SK-MEL-5 (cell line): ENCODE measurements around the gene NUBP1. TPM values are rescaled to one million over a fixed set of nuclear protein-coding genes. Genes with fewer than 3 reads are reported as not detected.
A peak's percentile ranks its signal among the peaks of the same experiment; 100 is the strongest.
"Not testable (repeated sequence)": the region's sequence is repeated elsewhere in the genome, so short reads cannot be mapped to it uniquely, and the experiment has no call there.

ENCODE experiments used
- DNase-seq: peaks from one replicate; pipeline ENCODE4 v3.0.0-alpha.2; 2016; ENCODE audit warnings: low read depth, low spot score
- in situ Hi-C: cut with HindIII; loops from 2 replicates; pipeline ENCODE4 v1.10.0; 2016; ENCODE audit warnings: low sequenced_read_pairs, high pct_unique_total_duplicates, low pct_unique_long_range_greater_than_20kb
- total RNA-seq: library from RNA; depleted of rRNA; stranded (reverse); fragments of >200 nt; shearing (Covaris generic); gene quantifications from 2 replicates; pipeline ENCODE4 v1.2.3, GENCODE V29; 2014

NUBP1 gene
- total RNA-seq, 1 experiment from 2014 or later, result 34.6 TPM

DNA sequence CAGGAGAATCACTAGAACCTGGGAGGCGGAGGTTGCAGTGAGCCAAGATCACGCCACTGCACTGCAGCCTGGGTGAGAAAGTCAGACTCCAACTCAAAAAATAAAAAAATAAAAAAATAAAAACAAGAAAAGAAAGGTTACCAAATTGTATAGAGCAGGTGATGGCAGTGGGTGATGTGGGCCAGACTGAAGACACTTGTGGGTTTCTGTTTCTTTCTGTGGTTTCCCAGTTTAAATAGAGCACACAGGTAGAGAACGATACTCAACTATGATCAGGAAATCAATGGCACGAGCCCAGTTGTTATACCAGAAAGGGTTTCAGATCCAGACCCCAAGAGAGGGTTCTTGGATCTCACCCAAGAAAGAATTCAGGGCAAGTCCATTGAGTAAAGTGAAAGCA lies 32.6 kb downstream of the NUBP1 start:
- no peak for DNase-seq
- in situ Hi-C loops, result no loop called here

DNA sequence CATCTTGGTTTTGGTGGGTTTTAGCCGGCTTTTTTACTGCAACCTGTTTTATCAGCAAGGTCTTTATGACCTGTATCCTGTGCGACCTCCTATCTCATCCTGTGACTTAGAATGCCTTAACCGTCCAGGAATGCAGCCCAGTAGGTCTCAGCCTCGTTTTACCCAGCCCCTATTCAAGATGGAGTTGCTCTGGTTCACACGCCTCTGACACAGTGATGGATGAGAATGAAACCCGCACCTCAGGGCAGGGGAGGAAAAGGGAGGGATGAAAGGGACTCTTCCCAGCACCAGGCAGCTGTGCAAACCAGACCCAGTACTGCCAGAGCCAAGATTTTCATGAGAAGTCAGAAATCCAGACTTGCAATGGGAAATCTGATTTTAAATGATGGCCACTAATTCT lies 33.3 kb downstream of the NUBP1 start:
- in situ Hi-C loops, DNase-seq: not testable (repeated sequence)

DNA sequence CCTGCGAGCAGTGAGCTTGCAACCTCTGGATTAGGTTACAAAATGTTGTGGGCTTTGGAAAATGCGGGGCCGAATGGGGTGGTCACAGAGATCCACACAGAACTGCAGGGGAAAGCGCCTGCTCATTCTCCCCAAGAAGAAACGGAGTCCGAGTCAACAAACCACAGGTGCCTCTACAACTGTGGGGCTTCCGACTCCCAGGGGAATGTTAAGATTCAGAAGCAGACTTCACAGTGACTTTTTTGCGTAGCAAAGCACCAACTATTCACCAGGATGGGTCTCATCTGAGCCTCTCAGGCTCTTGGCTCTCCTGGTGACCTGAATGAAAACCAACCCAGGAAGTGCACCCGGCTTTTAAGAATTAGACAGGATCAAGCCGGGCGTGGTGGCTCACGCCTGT lies 33.7 kb downstream of the NUBP1 start:
- in situ Hi-C loops, result no loop called here
- DNase-seq, result no peak

DNA sequence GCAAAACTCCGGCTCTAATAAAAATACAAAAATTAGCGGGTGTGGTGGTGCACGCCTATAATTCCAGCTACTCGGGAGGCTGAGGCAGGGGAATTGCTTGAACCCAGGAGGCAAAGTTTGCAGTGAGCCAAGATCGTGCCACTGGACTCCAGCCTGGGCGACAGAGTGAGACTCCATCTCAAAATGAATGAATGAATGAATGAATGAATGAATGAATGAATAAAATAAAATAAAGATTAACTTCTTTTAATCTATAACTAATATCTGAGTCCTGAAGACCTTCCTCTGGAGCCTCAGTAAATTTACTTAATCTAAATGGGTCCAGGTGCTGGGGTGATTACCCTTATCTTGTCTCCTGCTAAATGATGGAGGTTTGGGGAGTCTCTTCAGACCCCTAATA lies 36.3 kb downstream of the NUBP1 start:
- DNase-seq, in situ Hi-C loops: not testable (repeated sequence)

DNA sequence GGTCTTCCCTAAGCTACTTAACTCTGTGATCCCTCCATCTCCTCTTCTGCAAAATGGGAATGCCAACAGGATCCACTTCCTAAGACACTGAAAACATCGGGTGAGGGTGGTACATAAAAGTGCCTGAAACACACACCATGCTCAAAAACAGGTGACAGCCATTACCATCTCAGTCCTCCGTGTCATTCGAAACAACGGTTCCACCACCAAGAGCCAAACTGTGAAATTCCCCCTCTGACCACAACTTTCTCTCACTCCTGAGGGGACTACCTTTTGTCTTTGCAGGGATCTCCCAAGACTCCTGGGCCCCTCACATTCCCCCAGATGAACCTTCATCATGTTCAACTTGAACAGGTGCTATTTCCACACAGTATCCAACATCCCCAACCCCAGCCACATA lies 37.0 kb downstream of the NUBP1 start:
- in situ Hi-C loops, result no loop called here
- DNase-seq, result no peak

DNA sequence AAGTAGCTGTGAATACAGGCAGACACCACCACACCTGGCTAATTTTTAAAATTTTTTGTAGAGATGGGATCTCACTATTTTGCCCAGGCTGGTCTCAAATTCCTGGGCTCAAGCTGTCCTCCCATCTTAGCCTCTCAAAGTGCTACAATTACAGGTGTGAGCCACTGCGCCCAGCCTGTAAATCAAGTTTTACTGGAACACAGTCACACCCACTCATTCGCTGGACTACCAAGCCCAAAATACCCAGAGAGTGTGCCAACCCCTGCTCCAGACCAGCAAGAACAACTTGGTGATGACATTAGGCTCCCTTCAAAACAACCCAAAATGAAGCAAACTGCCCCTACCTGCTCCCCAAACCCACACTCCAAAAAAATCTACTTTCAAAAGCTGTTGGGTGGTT lies 39.0 kb downstream of the NUBP1 start:
- in situ Hi-C loops, result no loop called here

DNA sequence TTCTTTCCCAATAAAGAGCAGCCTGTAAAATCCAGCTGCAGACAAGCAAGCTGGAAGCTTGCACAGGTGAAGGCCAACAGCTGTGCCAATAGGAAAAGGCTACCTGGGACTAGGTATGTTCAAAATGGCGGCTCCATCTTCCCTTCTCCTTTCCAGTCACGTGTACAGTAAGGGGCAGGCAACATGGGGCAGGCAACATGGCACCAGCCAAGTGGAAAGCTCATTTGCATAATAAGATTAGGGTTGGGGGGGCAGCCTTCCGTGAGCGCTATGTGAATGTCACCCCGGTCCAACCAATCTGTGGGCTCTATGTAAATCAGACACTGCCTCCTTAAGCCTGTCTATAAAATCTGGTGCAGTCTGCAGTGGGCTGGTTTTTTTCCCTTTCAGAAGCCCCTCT lies 43.7 kb downstream of the NUBP1 start:
- in situ Hi-C loops, result no loop called here

More for the DNA sequence above, 39.0 kb downstream of the NUBP1 start:
- DNase-seq, result no peak

DNA sequence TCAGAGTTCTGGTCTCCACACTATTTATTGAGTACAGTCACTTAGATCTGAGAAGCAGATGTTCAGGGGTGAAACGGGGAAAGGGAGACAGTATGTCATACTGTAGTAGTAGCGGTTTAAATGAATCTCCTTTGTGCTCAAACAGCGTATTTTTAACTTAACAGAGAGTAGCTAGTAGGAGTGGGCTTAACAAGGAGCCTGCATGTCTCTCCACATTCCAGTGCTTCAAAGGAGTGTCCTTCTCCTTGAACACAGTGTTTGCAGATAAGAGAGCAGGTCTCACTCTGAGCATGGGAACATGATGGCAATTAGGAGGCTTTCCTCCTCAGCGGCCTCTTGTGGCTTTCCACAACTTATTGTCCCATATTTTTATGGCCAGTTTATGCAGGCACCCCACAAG lies 45.0 kb downstream of the NUBP1 start:
- in situ Hi-C loops, DNase-seq: not testable (repeated sequence)

More for the DNA sequence above, 43.7 kb downstream of the NUBP1 start:
- DNase-seq, result no peak

DNA sequence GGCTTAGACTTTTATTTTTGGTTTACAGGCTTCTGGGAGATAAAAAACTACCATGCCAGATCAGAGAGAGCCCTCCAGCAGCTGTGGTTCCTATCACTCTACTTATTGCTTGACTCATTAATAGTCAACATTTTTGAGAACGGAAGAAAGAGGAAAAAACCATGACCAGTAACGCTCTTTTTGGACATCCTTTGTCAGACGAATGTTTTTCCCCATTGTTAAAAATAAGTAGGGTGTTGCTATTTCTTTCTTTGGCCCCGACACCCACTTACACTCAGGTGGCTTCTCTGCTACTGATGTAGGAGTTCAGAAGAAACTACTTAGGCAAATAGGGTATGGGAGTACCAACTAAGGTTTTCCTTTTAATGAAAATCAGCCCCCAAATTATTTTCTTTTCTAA lies 47.4 kb downstream of the NUBP1 start:
- DNase-seq, result no peak
- in situ Hi-C loops, result no loop called here

DNA sequence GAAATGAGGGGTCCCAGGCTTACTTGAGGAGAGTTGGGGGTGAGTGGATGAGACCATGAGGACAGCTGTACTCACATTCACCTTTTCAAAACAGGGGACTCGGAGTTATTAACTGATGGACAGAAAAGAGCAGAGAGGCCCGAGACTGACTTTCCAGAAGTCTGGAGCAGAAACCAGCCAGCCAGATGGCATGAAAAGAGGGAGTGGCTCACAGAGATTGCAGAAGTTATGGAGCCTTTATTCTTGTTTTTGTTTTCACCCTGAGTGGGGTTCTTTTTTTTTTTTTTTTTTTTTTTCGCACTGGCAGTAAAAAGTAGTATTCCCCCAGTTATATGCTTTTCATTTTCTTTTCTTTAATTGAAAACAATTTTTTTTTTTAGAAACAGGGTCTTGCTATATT lies 56.1 kb downstream of the NUBP1 start:
- no peak for DNase-seq
- in situ Hi-C loops, result no loop called here

DNA sequence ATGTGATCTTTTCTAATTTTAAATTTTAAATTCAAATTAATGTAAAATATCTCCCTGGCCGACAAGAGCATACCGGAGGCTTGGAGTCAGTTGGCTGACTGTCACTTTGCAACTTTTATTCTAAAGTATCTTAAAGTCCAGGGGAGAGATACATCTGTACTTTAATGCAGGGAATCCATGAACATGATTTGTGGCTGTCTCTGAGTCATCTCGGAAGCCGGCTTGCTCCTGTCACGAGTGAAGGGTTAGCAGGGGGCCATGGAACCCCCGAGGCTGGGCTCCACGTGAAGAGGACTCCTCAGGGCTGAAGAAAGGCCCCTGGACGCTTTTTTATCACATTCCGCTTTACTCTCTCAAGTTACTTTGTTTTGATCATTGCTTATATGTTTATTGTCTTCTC lies 61.7 kb downstream of the NUBP1 start:
- DNase-seq, result peak; percentile 36

DNA sequence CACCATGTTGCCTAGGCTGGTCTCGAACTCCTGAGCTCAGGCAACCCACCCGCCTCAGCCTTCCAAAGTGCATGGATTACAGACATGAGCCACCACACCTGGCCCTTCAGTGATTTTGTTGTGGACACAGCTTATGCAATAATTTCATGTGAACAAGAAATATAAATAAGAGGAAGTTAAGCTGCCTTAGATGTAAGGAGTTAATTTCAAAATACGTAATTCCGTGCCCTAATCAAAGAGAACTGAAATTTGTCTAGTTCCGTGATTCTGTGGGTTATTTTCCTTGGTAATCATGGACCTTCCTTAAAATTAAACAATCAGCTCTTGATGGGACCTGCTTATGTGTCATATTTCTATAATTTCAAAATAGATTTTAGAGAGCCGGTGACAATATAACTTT lies 63.1 kb downstream of the NUBP1 start:
- no peak for DNase-seq
- in situ Hi-C loops, result no loop called here

More for the DNA sequence above, 61.7 kb downstream of the NUBP1 start:
- in situ Hi-C loops, result no loop called here

DNA sequence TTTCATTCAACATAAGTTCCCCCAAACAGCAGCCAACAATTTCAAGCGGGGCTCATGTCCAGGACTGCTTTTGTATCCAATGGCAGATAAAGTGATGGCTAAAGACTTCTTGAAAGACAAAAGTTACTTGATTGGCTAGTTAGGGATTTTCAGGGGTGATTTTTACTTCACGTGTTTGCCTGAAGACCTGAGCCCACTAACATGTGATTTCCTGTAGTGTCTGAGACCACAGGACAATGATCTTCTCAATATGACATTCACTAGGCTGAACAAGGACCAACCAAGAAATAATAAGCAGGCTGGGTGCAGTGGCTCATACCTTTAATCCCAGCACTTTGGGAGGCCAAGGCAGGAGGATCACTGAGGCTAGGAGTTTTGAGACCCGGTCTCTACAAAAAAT lies 64.6 kb downstream of the NUBP1 start:
- in situ Hi-C loops, result no loop called here
- DNase-seq, result no peak

DNA sequence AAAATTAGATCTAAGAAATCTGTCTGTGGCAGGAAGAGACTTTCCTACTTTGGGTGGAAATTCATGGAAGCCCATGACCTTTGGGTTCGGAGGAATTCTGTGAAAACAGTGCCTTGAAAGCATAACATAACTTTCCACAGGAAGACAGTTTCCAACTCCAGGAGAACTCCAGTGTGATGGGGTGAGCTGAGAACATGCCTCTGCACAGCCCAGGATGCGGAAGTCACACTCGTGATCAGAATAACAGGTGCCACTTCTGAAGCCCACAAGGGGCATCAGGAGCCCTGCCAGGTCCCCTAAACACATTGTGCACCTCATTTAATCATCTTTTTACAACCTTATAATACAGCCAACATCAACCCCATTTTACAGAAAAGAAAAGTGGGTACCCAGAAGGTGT lies 65.2 kb downstream of the NUBP1 start:
- in situ Hi-C loops, result no loop called here
- no peak for DNase-seq

DNA sequence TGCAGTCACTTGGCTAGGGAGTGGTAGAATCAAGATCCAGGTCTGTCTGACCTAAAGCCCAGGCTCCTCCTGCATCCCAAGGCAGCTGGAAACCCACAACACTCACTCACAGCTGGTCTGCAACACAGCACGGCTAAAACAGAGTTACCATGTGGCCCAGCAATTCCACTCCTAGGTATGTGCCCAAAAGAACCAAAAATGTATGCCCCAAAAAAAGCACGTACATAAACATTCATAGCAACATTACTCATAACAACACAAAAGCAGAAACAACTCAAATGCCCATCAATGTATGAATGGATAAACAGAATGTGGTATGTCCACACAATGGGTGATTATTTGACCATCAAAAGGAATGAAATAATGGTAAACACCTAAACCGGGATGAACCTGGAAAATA lies 66.1 kb downstream of the NUBP1 start:
- no peak for DNase-seq
- in situ Hi-C loops, result no loop called here

DNA sequence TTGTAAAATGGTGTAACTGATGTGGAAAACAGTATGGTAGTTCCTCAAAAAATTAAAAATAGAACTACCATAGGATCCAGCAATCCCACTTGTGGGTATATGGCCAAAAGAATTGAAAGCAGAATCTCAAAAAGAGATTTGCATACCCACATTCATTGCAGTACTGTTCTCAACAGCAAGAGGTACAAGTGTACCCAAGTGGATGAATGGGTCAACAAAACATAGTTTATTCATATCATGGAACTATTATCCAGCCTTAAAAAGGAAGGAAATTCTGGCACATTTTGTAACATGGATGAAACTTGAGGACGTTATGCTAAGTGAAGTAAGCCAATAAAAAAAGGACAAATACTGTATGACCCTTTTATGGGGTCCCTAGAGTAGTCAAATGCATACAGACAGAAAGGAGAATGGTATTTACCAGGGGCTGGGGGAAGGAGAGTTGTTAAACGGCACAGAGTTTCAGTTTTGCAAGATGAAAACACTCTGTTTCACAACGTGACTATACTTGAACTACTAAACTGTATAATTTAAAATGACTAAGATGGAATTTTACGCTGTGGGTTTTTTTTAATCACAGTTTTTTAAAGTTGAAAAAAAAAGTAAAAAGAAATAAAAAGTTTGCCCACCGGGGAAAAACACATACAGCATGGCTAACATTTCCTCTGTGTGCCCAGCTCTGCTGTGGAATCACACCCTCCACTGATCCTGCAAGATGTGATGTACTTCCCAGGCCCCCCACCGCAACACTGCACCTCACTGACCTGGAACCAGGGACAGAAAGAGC lies 68.9 kb downstream of the NUBP1 start:
- in situ Hi-C loops, result no loop called here
- no peak for DNase-seq

DNA sequence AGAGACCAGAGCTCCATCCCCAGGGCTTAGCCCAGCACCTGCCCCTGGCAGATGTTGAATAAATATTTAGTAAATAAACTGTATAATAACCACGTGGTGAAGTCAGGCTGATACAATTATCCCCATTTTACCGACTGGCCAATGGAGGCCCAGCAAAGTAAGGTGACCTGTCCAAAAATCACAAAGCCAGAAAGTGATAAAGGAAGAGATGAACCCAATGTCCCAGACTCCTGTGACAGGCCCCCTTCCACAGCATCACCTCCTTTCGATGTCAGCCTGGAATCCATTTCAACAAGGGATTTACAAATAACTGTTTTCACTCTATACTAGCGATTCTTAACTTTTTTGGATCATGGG lies 69.4 kb downstream of the NUBP1 start:
- in situ Hi-C loops, result no loop called here
- DNase-seq, result no peak

DNA sequence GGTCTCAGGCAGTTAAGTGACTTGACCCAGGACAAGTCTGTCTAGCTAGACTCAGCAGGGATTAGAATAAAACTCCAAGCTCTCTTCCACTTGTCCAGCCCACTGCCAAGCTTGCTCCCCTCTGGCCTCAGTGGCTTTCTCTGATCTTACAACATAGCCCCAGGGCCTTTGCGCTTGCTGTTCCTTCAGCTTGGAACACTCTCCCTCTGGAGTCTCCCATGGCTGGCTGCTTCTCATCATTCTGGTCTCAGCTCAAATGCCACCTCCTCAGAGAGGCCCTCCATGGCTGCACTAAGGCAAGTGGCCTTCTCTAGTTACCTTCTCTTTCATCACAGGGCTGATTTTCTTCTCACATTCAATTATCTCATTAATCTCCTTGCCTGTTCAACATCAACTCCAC lies 73.9 kb downstream of the NUBP1 start:
- in situ Hi-C loops, result no loop called here
- no peak for DNase-seq

DNA sequence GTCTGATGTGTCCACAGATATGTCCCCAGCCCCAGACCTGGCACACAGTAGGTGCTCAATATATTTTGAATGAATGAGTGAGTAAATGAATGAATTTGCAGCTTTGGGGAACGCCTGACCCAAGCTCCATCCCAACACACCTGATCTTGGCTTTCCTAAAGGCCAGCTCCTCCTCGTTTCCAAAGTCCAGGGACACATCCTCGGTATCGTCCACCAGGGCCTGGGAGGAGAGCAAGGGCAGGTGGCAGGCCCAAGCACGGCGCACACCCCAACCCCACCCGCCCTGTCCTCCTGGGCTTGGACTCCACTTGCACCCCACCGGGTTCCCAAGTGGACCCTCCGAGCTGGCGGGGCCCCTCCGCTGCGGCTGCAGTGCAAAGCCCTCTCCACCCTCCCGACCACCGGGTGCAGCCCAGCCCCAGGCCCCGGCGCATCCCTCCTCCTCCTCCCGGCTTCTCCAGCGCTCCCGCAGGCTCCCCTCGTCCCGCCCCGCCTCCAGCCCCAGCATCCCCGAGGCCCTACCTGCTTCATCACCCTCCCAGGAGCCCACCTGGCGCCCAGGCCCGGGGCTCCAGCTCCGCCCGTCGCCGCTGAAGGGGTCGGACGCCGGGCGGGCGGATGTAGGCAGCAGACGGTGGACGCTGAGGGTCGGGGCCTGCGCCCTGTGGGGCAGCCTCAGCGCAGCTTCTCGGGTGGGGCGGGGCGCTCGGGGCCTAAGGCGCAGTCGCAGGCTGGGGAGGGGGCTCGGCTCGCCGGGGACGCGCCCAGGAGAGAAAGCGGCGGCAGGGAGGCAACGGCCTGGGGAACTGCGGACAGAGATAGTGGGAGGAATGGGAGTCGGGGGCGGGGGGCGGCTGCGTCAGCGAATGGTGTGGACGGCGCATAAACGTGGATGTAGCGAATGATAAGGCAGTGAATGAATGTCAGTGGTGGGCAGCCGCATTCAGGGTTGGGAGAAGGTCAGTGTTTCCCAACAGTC lies 74.6 kb downstream of the NUBP1 start, which contains the start of gene TVP23A:
TVP23A (minus strand) TSS at position 832 of the 979 bp plus-strand sequence; CDS start at position 531, 301 bp downstream.
- in situ Hi-C loops, result no loop called here
- DNase-seq, result no peak
